Karpas-422 (cell line): ENCODE results near the gene EFNA5. TPM values are rescaled to one million over a fixed set of nuclear protein-coding genes. Genes with fewer than 3 reads are reported as not detected.

Experiments used
- DNase-seq: peaks from one replicate; pipeline ENCODE4 v3.0.0-alpha.2; 2015
- H2AFZ ChIP-seq: fragments of 200-600 bp; sonication (generic); 2 replicates; pipeline ENCODE4 v1.6.1; 2014; ENCODE audit warnings: antibody characterized with exemption, low read length, mixed read lengths
- H3K27ac ChIP-seq: fragments of 200-600 bp; sonication (generic); 2 replicates; pipeline ENCODE4 v1.5.1; 2014; ENCODE audit warnings: mild to moderate bottlenecking, low read length, moderate library complexity
- H3K27me3 ChIP-seq: fragments of 200-600 bp; sonication (generic); 2 replicates; pipeline ENCODE4 v1.6.1; 2014; ENCODE audit warnings: low read length, mixed read lengths
- H3K36me3 ChIP-seq: fragments of 200-600 bp; sonication (generic); 2 replicates; pipeline ENCODE4 v1.6.1; 2014; ENCODE audit warnings: low read length, mixed read lengths; ENCODE audit not compliant: insufficient read depth
- H3K4me1 ChIP-seq: fragments of 200-600 bp; sonication (generic); 2 replicates; pipeline ENCODE4 v1.6.1; 2014; ENCODE audit warnings: mild to moderate bottlenecking, low read length, mixed read lengths
- H3K4me2 ChIP-seq: fragments of 200-600 bp; sonication (generic); 2 replicates; pipeline ENCODE4 v1.6.1; 2014; ENCODE audit warnings: low read length, low read depth, mild to moderate bottlenecking; ENCODE audit not compliant: poor library complexity, severe bottlenecking
- H3K4me3 ChIP-seq: fragments of 200-600 bp; sonication (generic); 2 replicates; pipeline ENCODE4 v1.5.1; 2014; ENCODE audit warnings: mild to moderate bottlenecking, antibody characterized with exemption, low read length, mixed read lengths
- H3K79me2 ChIP-seq: fragments of 200-600 bp; sonication (generic); 2 replicates; pipeline ENCODE4 v1.6.1; 2014; ENCODE audit warnings: mild to moderate bottlenecking, low read length, mixed read lengths
- H3K9ac ChIP-seq: fragments of 200-600 bp; sonication (generic); 2 replicates; pipeline ENCODE4 v1.6.0; 2014; ENCODE audit warnings: low read length
- H3K9me2 ChIP-seq: fragments of 200-600 bp; sonication (generic), shearing (Covaris generic); replicated peaks from 2 replicates; pipeline ENCODE4 v1.6.0; 2014; ENCODE audit warnings: mild to moderate bottlenecking, low read length, moderate library complexity; ENCODE audit not compliant: insufficient read depth
- H3K9me3 ChIP-seq: fragments of 300-700, 200-600 bp; sonication (generic); 2 replicates; pipeline ENCODE4 v1.6.1; 2014; ENCODE audit warnings: low read length, mixed read lengths
- H4K20me1 ChIP-seq: fragments of 200-600 bp; sonication (generic); 2 replicates; pipeline ENCODE4 v1.6.1; 2014; ENCODE audit warnings: mild to moderate bottlenecking, antibody characterized with exemption, low read length, low read depth; ENCODE audit not compliant: insufficient read depth
- total RNA-seq: library from RNA; depleted of rRNA; stranded (reverse); fragments of >200 nt; shearing (Covaris generic); gene quantifications from 2 replicates; pipeline ENCODE4 v1.2.3, GENCODE V29; 2014; ENCODE audit warnings: low replicate concordance

EFNA5 gene
- total RNA-seq, 1 experiment from 2014 or later: not detected

DNA sequence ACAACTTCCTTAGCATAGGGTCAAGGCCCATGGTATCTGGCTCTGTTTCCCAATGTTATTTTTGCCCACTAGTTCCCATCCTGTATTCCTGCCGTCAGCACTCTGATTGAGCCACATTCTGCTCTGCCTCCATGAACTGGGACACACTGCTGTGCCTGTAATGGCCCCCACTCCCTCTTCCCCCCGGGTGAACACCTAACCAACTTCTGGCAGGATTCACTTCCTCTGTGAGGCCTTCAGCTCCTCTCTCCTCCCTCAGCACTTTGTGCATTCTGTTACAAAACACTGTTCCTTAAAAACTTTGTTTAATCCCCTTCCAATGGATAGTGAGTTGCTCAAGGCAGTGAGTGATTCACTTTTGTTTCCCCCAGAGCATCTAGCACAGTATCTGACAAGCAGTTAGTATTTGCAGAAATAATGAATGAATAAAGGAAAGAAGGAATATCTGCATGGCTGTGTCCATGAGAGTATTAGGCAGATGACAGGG lies 183.6 kb downstream of the EFNA5 start:
- DNase-seq: no peak
- no peaks in the 10 kb centered on the region for H3K9me3 ChIP-seq
- no peaks in the 10 kb centered on the region for H3K36me3 ChIP-seq
- H3K27ac ChIP-seq: no peak overlapping the region
- no peaks in the 10 kb centered on the region for H3K9me2 ChIP-seq
- no peaks in the 10 kb centered on the region for H3K79me2 ChIP-seq
- no peak overlapping the region for H3K9ac ChIP-seq
- H3K27me3 ChIP-seq: no peaks in the 10 kb centered on the region
- H3K4me3 ChIP-seq: no peak overlapping the region
- no peak overlapping the region for H3K4me2 ChIP-seq
- no peak overlapping the region for H2AFZ ChIP-seq
- H4K20me1 ChIP-seq: no peaks in the 10 kb centered on the region
- H3K4me1 ChIP-seq: no peaks in the 10 kb centered on the region

GRCh38 chr5:107486489-107486888 lies 184.2 kb downstream of the EFNA5 start:
- no peak for DNase-seq
- no peak overlapping the region for H2AFZ ChIP-seq

DNA sequence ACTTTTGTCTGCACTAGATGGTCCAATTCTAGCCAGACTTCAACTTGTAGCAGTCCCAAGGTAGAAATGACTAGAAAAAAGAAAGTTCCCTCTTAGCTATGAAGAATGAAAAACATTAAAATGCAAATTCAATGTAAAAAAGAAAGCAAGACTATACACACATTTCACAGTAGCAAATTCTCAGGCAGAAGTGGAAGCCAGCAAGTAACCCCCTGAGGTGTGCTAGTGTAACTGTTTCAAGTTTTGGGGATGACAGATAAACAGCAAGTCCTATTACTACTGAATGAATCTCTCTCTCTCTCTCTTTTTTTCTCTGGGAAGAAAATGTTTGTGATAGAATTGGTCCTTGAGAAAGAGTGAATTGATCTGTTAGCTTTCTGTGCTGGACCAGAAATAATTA lies 185.6 kb downstream of the EFNA5 start:
- Histone ChIP-seq H3K9ac (no peak overlapping the region), H3K9me2 (no peaks in the 10 kb centered on the region), H3K4me1 (no peaks in the 10 kb centered on the region), H3K27me3 (no peaks in the 10 kb centered on the region), H3K4me2 (no peak overlapping the region), H3K79me2 (no peaks in the 10 kb centered on the region), H4K20me1 (no peaks in the 10 kb centered on the region), H3K9me3 (no peaks in the 10 kb centered on the region), H3K36me3 (no peaks in the 10 kb centered on the region), H3K27ac (no peak overlapping the region), H3K4me3 (no peak overlapping the region), H2AFZ (no peak overlapping the region)
- DNase-seq: no peak

More at GRCh38 chr5:107486489-107486888, 184.2 kb downstream of the EFNA5 start:
- H3K27me3 ChIP-seq: no peaks in the 10 kb centered on the region
- no peaks in the 10 kb centered on the region for H3K9me2 ChIP-seq
- no peaks in the 10 kb centered on the region for H3K4me1 ChIP-seq
- H3K4me2 ChIP-seq: no peak overlapping the region
- no peak overlapping the region for H3K27ac ChIP-seq
- no peaks in the 10 kb centered on the region for H3K9me3 ChIP-seq
- no peaks in the 10 kb centered on the region for H3K36me3 ChIP-seq
- no peaks in the 10 kb centered on the region for H4K20me1 ChIP-seq
- no peak overlapping the region for H3K9ac ChIP-seq
- no peaks in the 10 kb centered on the region for H3K79me2 ChIP-seq
- no peak overlapping the region for H3K4me3 ChIP-seq

DNA sequence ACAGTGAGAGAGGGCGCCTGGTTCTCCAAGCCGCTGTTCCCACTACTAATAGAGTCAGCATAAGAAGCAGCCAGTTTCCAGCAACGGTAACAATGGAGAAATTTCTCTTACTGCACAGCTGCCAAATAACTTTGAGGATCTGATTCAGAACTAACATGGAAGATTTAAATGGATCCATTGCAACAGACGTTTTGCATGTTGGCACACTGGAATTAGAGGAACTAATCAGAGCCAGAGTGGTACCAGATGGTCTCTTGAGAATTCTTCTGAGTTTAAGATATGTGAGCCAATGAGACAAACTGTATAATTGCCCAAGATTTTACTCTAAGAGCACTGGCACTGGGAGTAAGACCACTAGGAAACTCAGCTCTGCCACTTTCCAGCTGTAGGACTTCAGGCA lies 186.5 kb downstream of the EFNA5 start:
- Histone ChIP-seq H3K9me2 (no peaks in the 10 kb centered on the region), H2AFZ (no peak overlapping the region), H3K4me3 (no peak overlapping the region), H3K27me3 (no peaks in the 10 kb centered on the region), H3K36me3 (no peaks in the 10 kb centered on the region), H3K79me2 (no peaks in the 10 kb centered on the region), H3K27ac (no peak overlapping the region), H3K4me2 (no peak overlapping the region), H3K9ac (no peak overlapping the region), H3K9me3 (no peaks in the 10 kb centered on the region), H3K4me1 (no peaks in the 10 kb centered on the region), H4K20me1 (no peaks in the 10 kb centered on the region)
- no peak for DNase-seq

GRCh38 chr5:107483231-107484024 lies 187.3 kb downstream of the EFNA5 start:
- Histone ChIP-seq H3K9ac (no peak overlapping the region), H3K4me2 (no peak overlapping the region), H2AFZ (no peak overlapping the region), H3K9me3 (no peaks in the 10 kb centered on the region), H3K4me3 (no peak overlapping the region), H3K9me2 (no peaks in the 10 kb centered on the region), H3K27ac (no peak overlapping the region), H3K4me1 (no peaks in the 10 kb centered on the region), H3K36me3 (no peaks in the 10 kb centered on the region), H4K20me1 (no peaks in the 10 kb centered on the region), H3K79me2 (no peaks in the 10 kb centered on the region), H3K27me3 (no peaks in the 10 kb centered on the region)
- no peak for DNase-seq

DNA sequence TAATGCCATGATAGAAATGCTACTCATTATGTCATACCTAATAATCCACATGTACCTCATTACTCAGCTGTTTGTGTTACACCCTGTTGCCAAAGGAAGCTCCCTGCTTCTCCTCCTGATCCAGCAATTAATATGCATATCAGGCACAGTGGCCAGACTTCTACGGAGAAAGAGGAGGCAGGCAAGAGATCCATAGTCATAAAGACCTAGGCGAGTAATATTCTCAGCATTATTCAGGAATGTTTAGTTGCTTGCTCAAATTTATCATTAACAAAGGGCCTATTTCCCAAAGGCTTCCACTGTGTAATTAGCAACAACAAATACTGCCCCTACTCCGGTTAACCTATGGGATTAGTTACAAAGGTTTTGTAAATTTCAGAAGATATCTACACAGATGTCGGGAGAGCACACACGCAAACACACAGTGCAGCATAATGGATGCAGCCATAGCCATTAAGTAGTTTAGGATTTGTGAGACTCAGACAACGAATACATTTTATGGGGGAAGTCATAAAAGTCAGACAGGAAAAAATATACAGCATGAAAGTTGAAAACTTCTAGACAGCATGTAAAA lies 192.6 kb downstream of the EFNA5 start:
- Histone ChIP-seq H3K4me3 (no peak overlapping the region), H3K27ac (no peak overlapping the region), H3K36me3 (no peaks in the 10 kb centered on the region), H3K4me1 (no peaks in the 10 kb centered on the region), H3K79me2 (no peaks in the 10 kb centered on the region), H3K9me3 (no peaks in the 10 kb centered on the region), H4K20me1 (no peaks in the 10 kb centered on the region), H3K9me2 (no peaks in the 10 kb centered on the region), H3K9ac (no peak overlapping the region), H2AFZ (no peak overlapping the region), H3K4me2 (no peak overlapping the region), H3K27me3 (no peaks in the 10 kb centered on the region)
- DNase-seq: no peak

DNA sequence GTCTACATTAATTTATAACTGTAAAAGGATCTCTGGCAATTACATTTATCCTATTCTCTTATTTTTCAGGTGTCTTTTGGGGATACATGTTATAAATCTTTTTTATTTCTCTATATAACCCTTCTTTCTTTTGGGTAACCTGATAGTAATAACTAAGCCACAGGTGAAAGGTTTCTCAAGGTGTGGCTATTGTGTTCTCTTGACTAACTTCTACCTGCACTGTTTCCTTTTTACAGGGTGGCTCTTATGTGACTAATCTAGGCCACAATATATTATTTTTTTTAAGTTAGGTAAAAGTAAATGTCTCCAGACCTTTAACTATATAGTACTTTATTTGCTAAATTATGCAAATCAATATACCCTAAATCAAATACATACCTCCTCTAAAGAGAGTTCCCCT lies 193.2 kb downstream of the EFNA5 start:
- H3K4me3 ChIP-seq: no peak overlapping the region
- no peak overlapping the region for H3K27ac ChIP-seq
- H3K27me3 ChIP-seq: no peaks in the 10 kb centered on the region
- no peak overlapping the region for H3K4me2 ChIP-seq
- H3K36me3 ChIP-seq: no peaks in the 10 kb centered on the region
- no peaks in the 10 kb centered on the region for H3K4me1 ChIP-seq
- H3K79me2 ChIP-seq: no peaks in the 10 kb centered on the region
- no peak overlapping the region for H3K9ac ChIP-seq
- DNase-seq: no peak
- no peak overlapping the region for H2AFZ ChIP-seq
- no peaks in the 10 kb centered on the region for H3K9me3 ChIP-seq
- no peaks in the 10 kb centered on the region for H3K9me2 ChIP-seq
- no peaks in the 10 kb centered on the region for H4K20me1 ChIP-seq

DNA sequence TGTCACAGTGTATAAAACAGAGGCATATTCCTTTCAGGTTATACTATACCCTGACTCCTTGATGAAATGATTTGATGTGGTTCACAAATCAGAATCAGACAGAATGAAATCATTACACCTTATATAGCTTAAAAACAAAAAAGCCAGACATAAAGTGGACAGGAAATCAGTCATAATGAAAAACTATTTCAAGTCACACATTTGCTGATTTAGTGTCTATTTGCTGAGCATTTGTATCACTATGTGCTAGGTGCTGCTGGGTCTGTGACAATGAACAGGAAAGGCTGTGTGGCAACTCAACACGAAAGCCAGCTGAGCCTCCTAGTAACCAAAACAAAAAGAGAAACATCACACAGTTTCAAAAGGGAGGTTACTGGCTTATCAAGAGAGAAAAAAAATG lies 194.0 kb downstream of the EFNA5 start:
- no peak overlapping the region for H3K27ac ChIP-seq

More for the DNA sequence above, 194.0 kb downstream of the EFNA5 start:
- H4K20me1 ChIP-seq: no peaks in the 10 kb centered on the region
- no peaks in the 10 kb centered on the region for H3K36me3 ChIP-seq
- no peaks in the 10 kb centered on the region for H3K9me2 ChIP-seq
- no peaks in the 10 kb centered on the region for H3K4me1 ChIP-seq
- H3K4me3 ChIP-seq: no peak overlapping the region
- H3K9me3 ChIP-seq: no peaks in the 10 kb centered on the region
- no peak for DNase-seq
- H2AFZ ChIP-seq: no peak overlapping the region
- H3K79me2 ChIP-seq: no peaks in the 10 kb centered on the region
- no peak overlapping the region for H3K4me2 ChIP-seq
- no peaks in the 10 kb centered on the region for H3K27me3 ChIP-seq
- H3K9ac ChIP-seq: no peak overlapping the region
